Suprapubic skin (tissue), 4 donors: Measurements from ENCODE around the gene BET1L.

ENCODE experiments used
- CTCF ChIP-seq, 2 donors: fragments of 200-600 bp in 1 of 2; fragments of 450-650 bp in 1 of 2; sonication (generic) in 1 of 2; IDR thresholded peaks; one replicate each; pipeline ENCODE4 v1.5.1; 2016 to 2019; ENCODE audit warnings: antibody characterized with exemption in 2 of 2, mild to moderate bottlenecking in 1 of 2, moderate library complexity in 1 of 2
- EP300 ChIP-seq: sonication (generic); formaldehyde crosslinking; IDR thresholded peaks from one replicate; pipeline ENCODE4 v1.6.1; 2017; ENCODE audit warnings: antibody characterized with exemption
- POLR2A ChIP-seq, 2 donors: fragments of 450-650 bp; IDR thresholded peaks; one replicate each; pipeline ENCODE4 v1.6.1; 2017; ENCODE audit warnings: antibody characterized with exemption in 2 of 2, mild to moderate bottlenecking in 2 of 2, moderate library complexity in 2 of 2
- POLR2AphosphoS5 ChIP-seq, 3 donors: sonication (generic); formaldehyde crosslinking; IDR thresholded peaks; one replicate each; pipeline ENCODE4 v1.6.1; 2017; ENCODE audit warnings: antibody characterized with exemption in 3 of 3

DNA sequence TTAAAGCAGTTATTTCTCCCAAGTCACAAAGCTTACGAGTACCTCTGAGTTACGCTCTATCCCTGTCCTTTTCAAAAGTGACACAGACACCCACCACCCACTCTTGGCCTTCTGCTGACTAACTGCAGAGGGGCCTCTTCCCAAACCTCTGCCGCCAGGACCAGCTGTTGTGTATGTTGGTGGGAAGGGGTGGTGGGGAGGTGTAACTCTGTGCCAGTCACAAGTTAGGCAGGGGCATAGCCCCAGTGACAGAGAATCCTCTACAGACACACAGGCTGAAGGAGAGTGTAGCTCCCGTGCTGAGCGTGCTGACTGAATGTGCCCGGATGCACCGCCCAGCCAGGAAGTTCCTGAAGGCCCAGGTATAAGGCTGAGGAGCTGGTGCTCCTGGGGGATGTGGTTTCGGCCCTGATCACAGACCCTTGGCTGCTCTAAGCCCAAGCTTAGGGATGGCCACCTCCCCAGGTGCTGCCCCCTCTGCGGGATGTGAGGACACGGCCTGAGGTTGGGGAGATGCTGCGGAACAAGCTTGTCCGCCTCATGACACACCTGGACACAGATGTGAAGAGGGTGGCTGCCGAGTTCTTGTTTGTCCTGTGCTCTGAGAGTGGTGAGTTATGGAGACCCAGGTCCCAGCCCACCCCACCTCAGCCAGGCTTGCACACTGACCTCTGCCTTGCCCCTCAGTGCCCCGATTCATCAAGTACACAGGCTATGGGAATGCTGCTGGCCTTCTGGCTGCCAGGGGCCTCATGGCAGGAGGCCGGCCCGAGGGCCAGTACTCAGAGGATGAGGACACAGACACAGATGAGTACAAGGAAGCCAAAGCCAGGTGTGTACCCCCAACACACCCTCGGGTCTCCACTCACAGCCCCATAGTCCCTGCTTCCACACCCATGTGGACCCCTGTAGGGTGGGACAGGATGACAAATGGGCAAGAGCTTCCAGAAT, 5.2 kb upstream of the BET1L start:
- TF ChIP-seq CTCF (IDR thresholded peaks at IDR 0.05), result no peak
- TF ChIP-seq POLR2A (IDR thresholded peaks at IDR 0.05), result no peak
- no peak for TF ChIP-seq EP300
- TF ChIP-seq POLR2AphosphoS5 (IDR thresholded peaks at IDR 0.05), result no peak
